ENCODE data around the gene SPATA31C1. TPM values are rescaled to one million over a fixed set of nuclear protein-coding genes. Genes with fewer than 3 reads are reported as not detected.

SPATA31C1 gene
- polyA plus RNA-seq, 3 donors, result not detected

GRCh38 chr9:87876708-87877107 is 41.1 kb upstream of the SPATA31C1 start:
- Mint-ChIP-seq H3K36me3 (no peaks in the 10 kb centered on the region), H3K27ac (no peak overlapping the region), H3K27me3 (ENCODE audit: low read depth in 3 of 3) (peaks cover 0 to 7% (median 0%) of the 10 kb centered on the region in 3 donors)

GRCh38 chr9:87878989-87879511 is 38.7 kb upstream of the SPATA31C1 start:
- no CpG with 5 or more reads among the region's 1 CpG for WGBS (ENCODE audit: insufficient coverage)
- TF ChIP-seq, protein P1, sequence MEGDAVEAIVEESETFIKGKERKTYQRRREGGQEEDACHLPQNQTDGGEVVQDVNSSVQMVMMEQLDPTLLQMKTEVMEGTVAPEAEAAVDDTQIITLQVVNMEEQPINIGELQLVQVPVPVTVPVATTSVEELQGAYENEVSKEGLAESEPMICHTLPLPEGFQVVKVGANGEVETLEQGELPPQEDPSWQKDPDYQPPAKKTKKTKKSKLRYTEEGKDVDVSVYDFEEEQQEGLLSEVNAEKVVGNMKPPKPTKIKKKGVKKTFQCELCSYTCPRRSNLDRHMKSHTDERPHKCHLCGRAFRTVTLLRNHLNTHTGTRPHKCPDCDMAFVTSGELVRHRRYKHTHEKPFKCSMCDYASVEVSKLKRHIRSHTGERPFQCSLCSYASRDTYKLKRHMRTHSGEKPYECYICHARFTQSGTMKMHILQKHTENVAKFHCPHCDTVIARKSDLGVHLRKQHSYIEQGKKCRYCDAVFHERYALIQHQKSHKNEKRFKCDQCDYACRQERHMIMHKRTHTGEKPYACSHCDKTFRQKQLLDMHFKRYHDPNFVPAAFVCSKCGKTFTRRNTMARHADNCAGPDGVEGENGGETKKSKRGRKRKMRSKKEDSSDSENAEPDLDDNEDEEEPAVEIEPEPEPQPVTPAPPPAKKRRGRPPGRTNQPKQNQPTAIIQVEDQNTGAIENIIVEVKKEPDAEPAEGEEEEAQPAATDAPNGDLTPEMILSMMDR (IDR thresholded peaks at IDR 0.05), result no peak

More at GRCh38 chr9:87876708-87877107, 41.1 kb upstream of the SPATA31C1 start:
- Histone ChIP-seq H3K9me3 (replicated peaks in 1 of 2; ENCODE audit: control insufficient read depth in 1 of 2, insufficient read depth in 1 of 2, low read length in 2 of 2) (no peaks in the 10 kb centered on the region), H4K20me1 (ENCODE audit: insufficient read depth, low read length) (no peaks in the 10 kb centered on the region), H3K9ac (ENCODE audit: insufficient read depth, low read length, poor library complexity, severe bottlenecking) (no peak overlapping the region), H3K27me3 (ENCODE audit: control insufficient read depth in 2 of 2, insufficient read depth in 2 of 2, low read length in 2 of 2) (no peaks in the 10 kb centered on the region), H3K4me1 (ENCODE audit: control insufficient read depth in 1 of 2, insufficient read depth in 2 of 2, low read length in 2 of 2) (no peaks in the 10 kb centered on the region), H3K4me2 (replicated peaks; ENCODE audit: extremely low read depth, low read length, poor library complexity, severe bottlenecking) (no peak overlapping the region), H3K4me3 (replicated peaks in 1 of 3; ENCODE audit: low read depth in 2 of 3, low read length in 3 of 3) (no peak overlapping the region), H3K27ac (ENCODE audit: low read depth in 1 of 2, low read length in 2 of 2) (no peak overlapping the region), H3K36me3 (replicated peaks in 1 of 2; ENCODE audit: control insufficient read depth in 1 of 2, insufficient read depth in 2 of 2, low read length in 2 of 2) (no peaks in the 10 kb centered on the region), H2AFZ (ENCODE audit: insufficient read depth, low read depth, low read length, poor library complexity, severe bottlenecking) (no peak overlapping the region), H3K79me2 (ENCODE audit: insufficient read depth, low read length) (no peaks in the 10 kb centered on the region)
- Mint-ChIP-seq H3K9me3 (peaks cover 0 to 9% (median 2%) of the 10 kb centered on the region in 7 donors), H3K4me3 (no peak overlapping the region), H3K4me1 (no peaks in the 10 kb centered on the region)
- TF ChIP-seq, protein P1 (IDR thresholded peaks at IDR 0.05), result no peak
- intact Hi-C loops (cut with micrococcal nuclease), result no loop called here
- no peak for DNase-seq
- WGBS (ENCODE audit: insufficient coverage), result 96% methylated on average over 5 of the region's 5 CpGs

More at GRCh38 chr9:87878989-87879511, 38.7 kb upstream of the SPATA31C1 start:
- no peak overlapping the region for H3K4me3 ChIP-seq (replicated peaks in 1 of 3; ENCODE audit: low read depth in 2 of 3, low read length in 3 of 3)
- H2AFZ ChIP-seq (ENCODE audit: insufficient read depth, low read depth, low read length, poor library complexity, severe bottlenecking), result no peak overlapping the region
- intact Hi-C loops (cut with micrococcal nuclease), result no loop called here
- Mint-ChIP-seq H3K36me3 (no peaks in the 10 kb centered on the region), H3K27ac (no peak overlapping the region), H3K4me3 (no peak overlapping the region), H3K4me1 (no peaks in the 10 kb centered on the region), H3K27me3 (ENCODE audit: low read depth in 3 of 3) (peaks cover 0 to 3% (median 2%) of the 10 kb centered on the region in 3 donors), H3K9me3 (peaks cover 0 to 8% (median 2%) of the 10 kb centered on the region in 7 donors)
- H3K27ac ChIP-seq (ENCODE audit: low read depth in 1 of 2, low read length in 2 of 2), result no peak overlapping the region
- no peaks in the 10 kb centered on the region for H3K27me3 ChIP-seq (ENCODE audit: control insufficient read depth in 2 of 2, insufficient read depth in 2 of 2, low read length in 2 of 2)
- no peaks in the 10 kb centered on the region for H3K4me1 ChIP-seq (ENCODE audit: control insufficient read depth in 1 of 2, insufficient read depth in 2 of 2, low read length in 2 of 2)
- peak in 1 of 3 donors; percentile 2 for DNase-seq
- no peaks in the 10 kb centered on the region for H3K79me2 ChIP-seq (ENCODE audit: insufficient read depth, low read length)
- H3K9ac ChIP-seq (ENCODE audit: insufficient read depth, low read length, poor library complexity, severe bottlenecking), result no peak overlapping the region
- H3K4me2 ChIP-seq (replicated peaks; ENCODE audit: extremely low read depth, low read length, poor library complexity, severe bottlenecking), result no peak overlapping the region
- no peaks in the 10 kb centered on the region for H4K20me1 ChIP-seq (ENCODE audit: insufficient read depth, low read length)
- H3K36me3 ChIP-seq (replicated peaks in 1 of 2; ENCODE audit: control insufficient read depth in 1 of 2, insufficient read depth in 2 of 2, low read length in 2 of 2), result no peaks in the 10 kb centered on the region
- H3K9me3 ChIP-seq (replicated peaks in 1 of 2; ENCODE audit: control insufficient read depth in 1 of 2, insufficient read depth in 1 of 2, low read length in 2 of 2), result no peaks in the 10 kb centered on the region
